T-helper 2 cell treated with Interferon-gamma antibody and Interleukin-4, amounts not matched to agents 5 μg/mL and 100 μg/mL, for 36 hours (primary cell): Measurements from ENCODE around the gene ENO4.

ENCODE experiments used
- DNase-seq: peaks from one replicate; pipeline ENCODE4 v3.0.0; 2021; ENCODE audit warnings: low spot score
- H3K27ac Mint-ChIP-seq: one replicate; pipeline ENCODE4 v1.8.0; 2021; ENCODE audit warnings: mild to moderate bottlenecking, mixed read lengths
- H3K27me3 Mint-ChIP-seq: one replicate; pipeline ENCODE4 v1.8.0; 2021; ENCODE audit warnings: low read depth, mixed read lengths
- H3K36me3 Mint-ChIP-seq: one replicate; pipeline ENCODE4 v1.8.0; 2021; ENCODE audit warnings: low read depth, mixed read lengths
- H3K4me1 Mint-ChIP-seq: one replicate; pipeline ENCODE4 v1.8.0; 2021; ENCODE audit warnings: low read depth, mixed read lengths
- H3K4me3 Mint-ChIP-seq: one replicate; pipeline ENCODE4 v1.8.0; 2022; ENCODE audit warnings: mild to moderate bottlenecking, moderate library complexity, mixed read lengths
- H3K9me3 Mint-ChIP-seq: one replicate; pipeline ENCODE4 v1.8.0; 2021; ENCODE audit warnings: mixed read lengths

The ENO4 gene

GRCh38 chr10:116817178-116817577, 32.1 kb upstream of the ENO4 start:
- H3K27ac Mint-ChIP-seq, result no peak overlapping the region
- no peaks in the 10 kb centered on the region for H3K4me1 Mint-ChIP-seq
- peaks cover 2% of the 10 kb centered on the region for H3K27me3 Mint-ChIP-seq
- no peak for DNase-seq
- no peaks in the 10 kb centered on the region for H3K9me3 Mint-ChIP-seq
- no peak overlapping the region for H3K4me3 Mint-ChIP-seq
- H3K36me3 Mint-ChIP-seq, result no peaks in the 10 kb centered on the region

DNA sequence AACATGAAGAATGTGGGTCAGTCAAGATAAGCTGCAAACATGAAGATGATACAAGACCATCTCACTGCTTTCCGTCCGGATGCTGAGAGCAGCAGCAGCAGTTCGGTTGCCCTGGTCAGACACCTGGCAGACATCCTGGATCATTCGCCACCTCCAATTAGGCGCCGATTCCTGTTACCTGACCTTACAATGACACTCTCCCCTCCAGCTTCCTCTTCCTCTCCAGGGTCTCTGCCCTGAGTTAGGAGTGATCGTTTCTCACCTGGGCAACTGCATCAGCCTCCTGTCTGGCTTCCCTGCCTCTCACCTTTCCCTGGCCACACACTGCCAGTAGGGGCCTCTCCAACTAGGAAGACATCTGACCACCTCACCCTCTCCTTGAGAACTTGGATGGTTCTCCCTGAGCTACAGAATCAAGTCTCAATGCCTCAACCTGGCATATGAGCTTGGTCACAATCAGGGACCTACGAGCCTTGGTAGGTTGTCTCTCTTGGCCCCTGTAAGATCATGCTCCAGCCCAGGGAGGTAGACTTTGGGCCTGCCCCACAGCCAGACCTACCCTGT, 31.4 kb upstream of the ENO4 start:
- no peak overlapping the region for H3K4me3 Mint-ChIP-seq
- H3K9me3 Mint-ChIP-seq, result no peaks in the 10 kb centered on the region
- H3K36me3 Mint-ChIP-seq, result no peaks in the 10 kb centered on the region
- DNase-seq, result no peak
- H3K27ac Mint-ChIP-seq, result no peak overlapping the region
- no peaks in the 10 kb centered on the region for H3K4me1 Mint-ChIP-seq
- H3K27me3 Mint-ChIP-seq, result no peaks in the 10 kb centered on the region

- Mint-ChIP-seq H3K27me3 (no peaks in the 10 kb centered on the region), H3K4me3 (no peak overlapping the region), H3K4me1 (no peaks in the 10 kb centered on the region), H3K9me3 (no peaks in the 10 kb centered on the region), H3K27ac (no peak overlapping the region), H3K36me3 (no peaks in the 10 kb centered on the region)
- DNase-seq, result no peak
Measured at GRCh38 chr10:116819999-116820677, 29.2 kb upstream of the ENO4 start.

DNA sequence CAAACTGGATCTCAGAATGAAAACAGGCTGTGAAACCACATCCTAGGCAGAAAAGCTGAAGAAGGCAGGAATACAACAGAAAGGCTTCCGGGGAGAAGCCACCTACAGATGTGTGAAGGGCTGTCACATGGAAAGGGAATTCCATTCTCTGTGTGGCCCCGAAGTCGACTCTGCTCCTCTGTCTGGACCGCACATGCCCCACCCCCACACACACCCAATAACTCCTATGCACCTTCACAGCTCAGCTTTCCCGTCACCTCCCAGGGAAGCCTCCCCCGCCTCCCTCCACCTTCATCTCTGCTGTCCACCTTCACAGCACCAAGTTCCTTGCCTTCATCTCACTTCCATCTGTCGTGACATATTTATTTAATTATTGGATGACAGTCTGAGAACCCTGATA, 23.4 kb upstream of the ENO4 start:
- no peak for DNase-seq
- Mint-ChIP-seq H3K27me3 (no peaks in the 10 kb centered on the region), H3K9me3 (no peaks in the 10 kb centered on the region), H3K4me3 (no peak overlapping the region), H3K27ac (no peak overlapping the region), H3K4me1 (no peaks in the 10 kb centered on the region), H3K36me3 (no peaks in the 10 kb centered on the region)

DNA sequence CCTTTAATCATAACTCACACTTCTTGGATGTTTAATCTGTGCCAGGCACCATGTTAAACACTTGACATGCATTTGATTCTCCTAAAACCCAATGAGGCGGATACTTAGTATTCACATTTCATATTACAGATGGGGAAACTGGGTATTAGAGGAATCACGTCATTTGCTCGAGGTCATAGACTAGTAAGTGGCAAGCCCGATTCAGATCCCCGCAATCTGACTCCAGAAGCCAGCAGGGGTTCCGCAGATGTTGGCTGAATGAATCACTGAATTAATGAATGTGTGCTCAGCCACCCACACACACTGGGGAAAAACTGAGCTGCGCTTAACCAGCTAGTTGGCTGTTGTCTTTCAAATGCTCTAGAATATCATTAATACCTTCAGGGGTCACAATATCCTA, 22.5 kb upstream of the ENO4 start:
- no peaks in the 10 kb centered on the region for H3K36me3 Mint-ChIP-seq
- no peak for DNase-seq

GRCh38 chr10:116827214-116827671, 22.1 kb upstream of the ENO4 start:
- Mint-ChIP-seq H3K36me3 (no peaks in the 10 kb centered on the region), H3K9me3 (no peaks in the 10 kb centered on the region), H3K4me3 (no peak overlapping the region), H3K27me3 (no peaks in the 10 kb centered on the region), H3K27ac (no peak overlapping the region), H3K4me1 (no peaks in the 10 kb centered on the region)
- DNase-seq, result no peak

More for the DNA sequence above, 22.5 kb upstream of the ENO4 start:
- Mint-ChIP-seq H3K27me3 (no peaks in the 10 kb centered on the region), H3K4me3 (no peak overlapping the region), H3K27ac (no peak overlapping the region), H3K4me1 (no peaks in the 10 kb centered on the region), H3K9me3 (no peaks in the 10 kb centered on the region)

DNA sequence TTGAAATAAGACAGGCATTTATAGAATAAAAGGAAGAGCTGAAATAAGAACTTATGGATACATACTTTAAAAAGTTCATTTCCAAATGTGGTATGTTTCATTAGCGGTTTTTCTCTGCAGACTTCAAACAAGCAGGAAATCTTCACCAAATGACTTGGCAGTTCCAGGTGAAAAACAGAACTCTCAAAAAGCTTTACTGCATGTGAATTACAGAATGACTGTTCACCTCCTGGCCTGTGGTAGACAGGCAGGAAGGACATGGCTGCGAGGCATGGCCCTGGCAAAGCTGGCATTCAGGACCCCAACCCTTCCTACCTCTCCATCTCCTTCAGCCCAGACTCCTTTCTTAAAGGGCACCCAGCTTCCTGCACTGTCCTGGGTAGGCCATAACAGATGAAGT, 21.2 kb upstream of the ENO4 start:
- Mint-ChIP-seq H3K9me3 (no peaks in the 10 kb centered on the region), H3K27me3 (no peaks in the 10 kb centered on the region), H3K36me3 (no peaks in the 10 kb centered on the region), H3K4me1 (no peaks in the 10 kb centered on the region), H3K4me3 (no peak overlapping the region), H3K27ac (no peak overlapping the region)
- no peak for DNase-seq

DNA sequence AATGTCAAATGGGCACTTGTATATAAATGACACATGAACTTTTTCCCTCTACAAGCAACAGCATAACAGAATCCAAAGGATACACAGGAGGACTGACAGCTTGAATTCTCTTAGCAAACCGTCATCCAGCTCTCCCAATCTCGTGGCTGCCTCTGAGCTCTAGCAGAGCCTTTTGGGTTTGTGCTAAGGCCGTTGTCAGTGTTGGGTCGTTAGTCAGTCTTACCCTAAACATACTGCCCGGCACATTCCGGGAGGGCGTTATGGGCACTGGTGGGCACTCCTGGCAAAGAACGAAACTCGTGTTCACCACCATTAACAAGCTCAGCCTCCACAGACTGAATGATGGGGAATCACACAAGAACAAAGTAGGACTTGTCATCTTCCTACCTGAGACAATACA, 19.6 kb upstream of the ENO4 start:
- no peaks in the 10 kb centered on the region for H3K27me3 Mint-ChIP-seq
- H3K36me3 Mint-ChIP-seq, result no peaks in the 10 kb centered on the region
- no peak overlapping the region for H3K4me3 Mint-ChIP-seq
- no peak for DNase-seq
- no peaks in the 10 kb centered on the region for H3K4me1 Mint-ChIP-seq
- H3K27ac Mint-ChIP-seq, result no peak overlapping the region
- no peaks in the 10 kb centered on the region for H3K9me3 Mint-ChIP-seq

GRCh38 chr10:116831086-116831485, 18.2 kb upstream of the ENO4 start:
- Mint-ChIP-seq H3K27ac (no peak overlapping the region), H3K4me3 (no peak overlapping the region), H3K9me3 (no peaks in the 10 kb centered on the region)

DNA sequence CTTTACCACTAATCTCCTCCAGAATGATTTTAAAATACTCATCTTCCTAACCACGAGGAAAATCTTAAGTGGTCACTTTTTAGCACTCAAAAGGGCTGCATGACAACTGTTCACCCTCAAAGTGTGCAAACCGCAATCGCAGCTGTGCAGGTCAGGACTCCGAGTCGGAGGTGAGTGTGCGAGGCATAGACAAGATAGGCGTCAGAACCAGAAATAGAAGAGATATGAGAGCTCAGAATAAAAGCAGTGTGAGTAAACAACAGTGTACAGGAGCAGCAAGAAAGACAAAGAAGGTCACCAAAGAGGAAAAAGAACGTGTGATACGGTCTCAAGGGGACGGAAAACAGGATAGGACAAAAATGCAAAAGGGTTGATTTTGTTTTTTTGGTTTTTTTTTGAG, 17.5 kb upstream of the ENO4 start:
- H3K36me3 Mint-ChIP-seq, result no peaks in the 10 kb centered on the region
- H3K4me1 Mint-ChIP-seq, result no peaks in the 10 kb centered on the region
- no peak for DNase-seq
- peaks cover 3% of the 10 kb centered on the region for H3K27me3 Mint-ChIP-seq
- no peaks in the 10 kb centered on the region for H3K9me3 Mint-ChIP-seq
- no peak overlapping the region for H3K4me3 Mint-ChIP-seq
- H3K27ac Mint-ChIP-seq, result no peak overlapping the region

More at GRCh38 chr10:116831086-116831485, 18.2 kb upstream of the ENO4 start:
- Mint-ChIP-seq H3K4me1 (no peaks in the 10 kb centered on the region), H3K27me3 (peaks cover 2% of the 10 kb centered on the region), H3K36me3 (no peaks in the 10 kb centered on the region)
- no peak for DNase-seq

- no peaks in the 10 kb centered on the region for H3K36me3 Mint-ChIP-seq
- H3K4me3 Mint-ChIP-seq, result no peak overlapping the region
- peaks cover 5% of the 10 kb centered on the region for H3K27me3 Mint-ChIP-seq
- no peak for DNase-seq
- H3K4me1 Mint-ChIP-seq, result no peaks in the 10 kb centered on the region
- no peak overlapping the region for H3K27ac Mint-ChIP-seq
- no peaks in the 10 kb centered on the region for H3K9me3 Mint-ChIP-seq
Measured at GRCh38 chr10:116833986-116834985, 15.0 kb upstream of the ENO4 start.

DNA sequence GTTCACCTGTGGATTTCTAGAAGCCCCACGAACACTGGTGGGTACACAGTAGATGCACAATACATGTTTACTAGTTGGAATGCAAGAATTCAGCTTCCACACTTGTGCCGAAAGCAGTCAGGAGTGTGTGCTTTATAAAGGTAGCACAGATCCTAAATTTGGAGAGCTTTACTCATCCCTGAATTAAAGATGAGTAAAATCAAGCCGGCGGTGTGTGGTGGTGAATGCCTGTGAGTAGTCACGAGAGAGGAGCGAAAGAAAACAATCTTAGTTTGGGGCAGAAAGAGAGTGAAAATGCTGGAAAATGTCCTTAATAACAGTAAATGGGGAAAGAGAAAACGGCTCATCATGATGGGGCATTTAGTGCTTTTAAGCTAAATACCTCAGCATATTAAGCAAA, 13.6 kb upstream of the ENO4 start:
- H3K4me3 Mint-ChIP-seq, result no peak overlapping the region

GRCh38 chr10:116836083-116836482, 13.2 kb upstream of the ENO4 start:
- H3K27me3 Mint-ChIP-seq, result peaks cover 5% of the 10 kb centered on the region
- DNase-seq, result no peak

More for the DNA sequence above, 13.6 kb upstream of the ENO4 start:
- no peaks in the 10 kb centered on the region for H3K4me1 Mint-ChIP-seq
- H3K27ac Mint-ChIP-seq, result no peak overlapping the region
- H3K27me3 Mint-ChIP-seq, result peaks cover 5% of the 10 kb centered on the region
- H3K9me3 Mint-ChIP-seq, result no peaks in the 10 kb centered on the region
- no peak for DNase-seq
- no peaks in the 10 kb centered on the region for H3K36me3 Mint-ChIP-seq

DNA sequence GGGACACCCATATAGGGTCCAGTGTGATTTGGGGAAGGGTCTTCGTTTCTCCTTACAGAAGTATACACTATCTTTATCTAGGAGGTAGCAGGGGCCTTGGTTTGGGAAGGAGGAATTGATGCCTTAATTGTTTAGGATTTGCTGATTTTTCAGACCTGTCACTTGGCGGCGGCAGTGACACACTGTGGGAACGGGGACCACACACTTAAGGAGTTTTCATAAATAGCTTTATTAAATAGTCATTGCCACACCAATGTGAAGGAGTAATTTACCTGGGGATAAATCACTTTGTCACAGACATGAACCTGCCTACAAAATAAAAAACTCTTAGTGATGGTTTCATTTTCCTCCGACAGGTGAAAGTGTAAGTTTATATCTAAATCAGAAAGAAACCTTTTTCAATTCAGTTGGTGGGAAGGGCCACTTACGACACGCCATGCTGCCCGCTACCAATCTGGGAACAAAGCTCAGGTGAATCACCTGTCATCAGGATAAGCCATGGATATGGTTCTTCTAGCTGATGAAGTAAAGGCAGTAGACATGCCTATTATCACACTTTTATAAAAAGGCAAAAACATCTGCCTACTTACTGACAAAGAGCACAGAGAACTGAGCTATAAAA, 12.3 kb upstream of the ENO4 start:
- Mint-ChIP-seq H3K27ac (no peak overlapping the region), H3K9me3 (no peaks in the 10 kb centered on the region), H3K36me3 (no peaks in the 10 kb centered on the region), H3K4me1 (no peaks in the 10 kb centered on the region), H3K4me3 (no peak overlapping the region), H3K27me3 (peaks cover 5% of the 10 kb centered on the region)
- DNase-seq, result no peak

More at GRCh38 chr10:116836083-116836482, 13.2 kb upstream of the ENO4 start:
- Mint-ChIP-seq H3K27ac (no peak overlapping the region), H3K36me3 (no peaks in the 10 kb centered on the region), H3K4me3 (no peak overlapping the region), H3K9me3 (no peaks in the 10 kb centered on the region), H3K4me1 (no peaks in the 10 kb centered on the region)
